HG03558 (cell line): ENCODE measurements around the gene BDP1.
"Not testable (repeated sequence)": the region's sequence is repeated elsewhere in the genome, so short reads cannot be mapped to it uniquely, and the experiment has no call there.

Experiments used
- ATAC-seq: cut with Tn5 transposase; IDR thresholded peaks from one replicate; pipeline ENCODE4 v1.9.1; 2021; ENCODE audit warnings: moderate number of reproducible peaks; ENCODE audit not compliant: unreplicated experiment; ENCODE audit errors: extremely low read depth

BDP1 gene

GRCh38 chr5:71564895-71565294 is 109.4 kb downstream of the BDP1 start:
- ATAC-seq: no peak

- ATAC-seq: no peak
Observed at GRCh38 chr5:71569748-71570509, 114.5 kb downstream of the BDP1 start.

GRCh38 chr5:71571811-71572210 is 116.4 kb downstream of the BDP1 start:
- not testable (repeated sequence) for ATAC-seq

- ATAC-seq: no peak
Observed at GRCh38 chr5:71573591-71573990, 118.1 kb downstream of the BDP1 start.

- ATAC-seq: not testable (repeated sequence)
Observed at GRCh38 chr5:71575588-71575987, 120.1 kb downstream of the BDP1 start.

GRCh38 chr5:71576241-71576640 is 120.8 kb downstream of the BDP1 start:
- ATAC-seq: no peak

GRCh38 chr5:71577839-71578238 is 122.4 kb downstream of the BDP1 start:
- ATAC-seq: not testable (repeated sequence)

- ATAC-seq: no peak
Observed at GRCh38 chr5:71582945-71583584, 127.6 kb downstream of the BDP1 start.

- no peak for ATAC-seq
Observed at GRCh38 chr5:71586052-71586940, 130.8 kb downstream of the BDP1 start.

GRCh38 chr5:71586941-71587765 is 131.7 kb downstream of the BDP1 start, which contains the start of gene MCCC2:
TSS of gene MCCC2 (plus strand) at chr5:71587340. CDS start at chr5:71587426, 86 bp downstream.
- ATAC-seq: peak; percentile 97

GRCh38 chr5:71587766-71588532 is 132.5 kb downstream of the BDP1 start:
- ATAC-seq: no peak

- no peak for ATAC-seq
Observed at GRCh38 chr5:71588533-71588885, 133.1 kb downstream of the BDP1 start.

- no peak for ATAC-seq
Observed at GRCh38 chr5:71589903-71590302, 134.5 kb downstream of the BDP1 start.

GRCh38 chr5:71591100-71591499 is 135.6 kb downstream of the BDP1 start:
- no peak for ATAC-seq

GRCh38 chr5:71596169-71596568 is 140.7 kb downstream of the BDP1 start:
- no peak for ATAC-seq

GRCh38 chr5:71597001-71597400 is 141.6 kb downstream of the BDP1 start:
- ATAC-seq: no peak

GRCh38 chr5:71600783-71601182 is 145.3 kb downstream of the BDP1 start:
- ATAC-seq: no peak

GRCh38 chr5:71601222-71602026 is 146.0 kb downstream of the BDP1 start:
- peak; percentile 60 for ATAC-seq
